HFF-Myc (cell line): ENCODE data around the gene SELENOV.

ENCODE experiments used
- DNase-seq: peaks from one replicate; pipeline ENCODE4 v3.0.0-alpha.2; 2011; ENCODE audit warnings: low read depth; ENCODE audit errors: extremely low read depth
- H3K4me3 ChIP-seq: replicated peaks from 2 replicates; pipeline ENCODE4 v1.5.1; 2011; ENCODE audit warnings: low read depth, mild to moderate bottlenecking, control low read depth, low read length
- CTCF ChIP-seq: IDR thresholded peaks from 2 replicates; pipeline ENCODE4 v1.5.1; 2012; ENCODE audit warnings: mild to moderate bottlenecking, low read depth, low read length, control low read depth; ENCODE audit errors: missing control alignments

The SELENOV gene

GRCh38 chr19:39507715-39508364 is 7.1 kb upstream of the SELENOV start:
- DNase-seq, result no peak
- no peak for TF ChIP-seq CTCF
- peak overlapping the region; percentile 61 for H3K4me3 ChIP-seq

DNA sequence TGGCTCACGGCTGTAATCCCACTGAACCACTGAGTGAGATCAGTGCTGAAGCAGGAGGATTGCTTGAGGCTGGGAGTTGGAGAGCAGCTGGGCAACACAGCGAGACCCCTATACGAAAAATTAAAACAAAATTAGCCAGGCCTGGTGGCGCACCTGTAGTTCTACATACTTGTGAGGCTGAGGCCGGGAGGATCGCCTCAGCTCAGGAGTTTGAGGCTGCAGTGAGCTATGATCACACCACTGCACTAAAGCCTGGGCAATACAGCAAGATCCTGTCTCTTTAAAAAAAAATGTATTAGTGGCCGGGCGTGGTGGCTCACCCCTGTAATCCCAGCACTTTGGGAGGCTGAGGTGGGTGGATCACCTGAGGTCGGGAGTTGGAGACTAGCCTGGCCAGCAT is 6.3 kb upstream of the SELENOV start:
- no peak for DNase-seq
- H3K4me3 ChIP-seq, result no peak overlapping the region
- TF ChIP-seq CTCF, result no peak

- no peak for DNase-seq
- no peak for TF ChIP-seq CTCF
- no peak overlapping the region for H3K4me3 ChIP-seq
These were observed 5.7 kb upstream of the SELENOV start for GRCh38 chr19:39509233-39509632.

GRCh38 chr19:39512988-39513387 is 2.0 kb upstream of the SELENOV start:
- no peak for TF ChIP-seq CTCF
- no peak for DNase-seq
- no peak overlapping the region for H3K4me3 ChIP-seq

DNA sequence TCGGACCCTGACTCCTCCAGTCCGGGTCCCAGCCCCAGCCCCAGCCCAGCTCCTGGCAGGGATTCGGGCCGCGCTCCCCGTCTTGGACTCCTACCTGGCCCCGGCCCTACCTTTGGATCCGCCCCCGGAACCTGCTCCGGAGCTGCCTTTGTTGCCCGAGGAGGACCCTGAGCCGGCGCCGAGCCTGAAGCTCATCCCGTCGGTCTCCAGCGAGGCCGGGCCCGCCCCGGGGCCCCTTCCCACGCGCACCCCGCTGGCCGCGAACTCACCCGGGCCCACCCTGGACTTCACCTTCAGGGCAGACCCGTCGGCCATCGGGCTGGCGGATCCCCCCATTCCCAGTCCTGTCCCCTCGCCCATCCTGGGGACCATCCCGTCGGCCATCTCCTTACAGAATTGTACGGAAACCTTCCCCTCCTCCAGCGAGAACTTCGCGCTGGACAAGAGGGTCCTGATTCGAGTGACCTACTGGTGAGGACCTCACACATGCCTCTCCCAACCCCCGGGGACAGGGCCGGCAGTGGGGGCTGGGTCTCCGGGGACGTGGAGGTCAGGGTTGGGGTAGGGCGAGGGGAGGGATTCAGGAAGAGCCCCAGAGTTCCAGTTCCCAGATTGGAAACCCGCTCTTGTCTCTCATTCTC is 732 bp downstream of the SELENOV start:
- no peak for TF ChIP-seq CTCF
- H3K4me3 ChIP-seq, result no peak overlapping the region
- no peak for DNase-seq

- no peak for DNase-seq
- no peak for TF ChIP-seq CTCF
- H3K4me3 ChIP-seq, result no peak overlapping the region
These were observed 1.3 kb downstream of the SELENOV start for GRCh38 chr19:39516270-39516669.

GRCh38 chr19:39517432-39517831 is 2.5 kb downstream of the SELENOV start:
- H3K4me3 ChIP-seq, result no peak overlapping the region
- TF ChIP-seq CTCF, result no peak
- no peak for DNase-seq
